Body of pancreas (tissue), 4 donors: Measurements from ENCODE around the gene STK32B.

ENCODE experiments used
- CTCF ChIP-seq, 7 experiments: fragments of 450-650 bp in 4 of 7; fragments of 200-600 bp in 3 of 7; sonication (generic) in 3 of 7; IDR thresholded peaks; one replicate each; pipeline ENCODE4 v1.5.1; 2016 to 2019; ENCODE audit warnings: antibody characterized with exemption in 7 of 7
- POLR2A ChIP-seq, 3 donors: fragments of 450-650 bp; IDR thresholded peaks; one replicate each; pipeline ENCODE4 v1.6.1; 2016; ENCODE audit warnings: antibody characterized with exemption in 3 of 3, mild to moderate bottlenecking in 2 of 3

GRCh38 chr4:5463936-5464650 lies 412.8 kb downstream of the STK32B start:
- TF ChIP-seq CTCF (IDR thresholded peaks at IDR 0.05) (no peak), POLR2A (IDR thresholded peaks at IDR 0.05) (no peak)
